ENCODE data around the gene LIX1L.

The LIX1L gene

GRCh38 chr1:145961425-145962156, 3.8 kb upstream of the LIX1L start:
- peak overlapping the region; percentile 88 for H3K27ac Mint-ChIP-seq
- peak; percentile 69 for DNase-seq

GRCh38 chr1:145961109-145961424, 3.2 kb upstream of the LIX1L start:
- DNase-seq: no peak
- H3K9me3 Mint-ChIP-seq: no peaks in the 10 kb centered on the region
- no peak for ATAC-seq
- H3K4me1 Mint-ChIP-seq: peaks cover 61% of the 10 kb centered on the region
- H3K36me3 Mint-ChIP-seq (ENCODE audit: low read depth): peaks cover 10% of the 10 kb centered on the region
- H3K27ac Mint-ChIP-seq: peak overlapping the region; percentile 88
- peak overlapping the region; percentile 96 for H3K4me3 Mint-ChIP-seq
- no peaks in the 10 kb centered on the region for H3K27me3 Mint-ChIP-seq

More at GRCh38 chr1:145961425-145962156, 3.8 kb upstream of the LIX1L start:
- H3K9me3 Mint-ChIP-seq: no peaks in the 10 kb centered on the region
- H3K27me3 Mint-ChIP-seq: no peaks in the 10 kb centered on the region
- peak overlapping the region; percentile 96 for H3K4me3 Mint-ChIP-seq
- ATAC-seq: peak; percentile 2
- peaks cover 57% of the 10 kb centered on the region for H3K4me1 Mint-ChIP-seq
- peaks cover 10% of the 10 kb centered on the region for H3K36me3 Mint-ChIP-seq (ENCODE audit: low read depth)

GRCh38 chr1:145960468-145961108, 2.8 kb upstream of the LIX1L start:
- no peaks in the 10 kb centered on the region for H3K9me3 Mint-ChIP-seq
- peak overlapping the region; percentile 88 for H3K27ac Mint-ChIP-seq
- peaks cover 63% of the 10 kb centered on the region for H3K4me1 Mint-ChIP-seq
- DNase-seq (peak; percentile 68), ATAC-seq (no peak)
- H3K4me3 Mint-ChIP-seq: peak overlapping the region; percentile 96
- H3K36me3 Mint-ChIP-seq (ENCODE audit: low read depth): peaks cover 10% of the 10 kb centered on the region
- H3K27me3 Mint-ChIP-seq: no peaks in the 10 kb centered on the region

GRCh38 chr1:145959957-145960467, 2.2 kb upstream of the LIX1L start:
- peaks cover 10% of the 10 kb centered on the region for H3K36me3 Mint-ChIP-seq (ENCODE audit: low read depth)
- H3K27ac Mint-ChIP-seq: peak overlapping the region; percentile 30
- no peaks in the 10 kb centered on the region for H3K9me3 Mint-ChIP-seq
- peaks cover 63% of the 10 kb centered on the region for H3K4me1 Mint-ChIP-seq
- no peak for ATAC-seq
- DNase-seq: no peak
- peak overlapping the region; percentile 96 for H3K4me3 Mint-ChIP-seq
- H3K27me3 Mint-ChIP-seq: no peaks in the 10 kb centered on the region

- Mint-ChIP-seq H3K27ac (no peak overlapping the region), H3K36me3 (ENCODE audit: low read depth) (peaks cover 10% of the 10 kb centered on the region), H3K27me3 (no peaks in the 10 kb centered on the region), H3K9me3 (no peaks in the 10 kb centered on the region), H3K4me3 (peak overlapping the region; percentile 96), H3K4me1 (peaks cover 69% of the 10 kb centered on the region)
- ATAC-seq: no peak
- no peak for DNase-seq
Measured at GRCh38 chr1:145959333-145959732, 1.5 kb upstream of the LIX1L start.

GRCh38 chr1:145958734-145959133, 917 bp upstream of the LIX1L start:
- Mint-ChIP-seq H3K9me3 (no peaks in the 10 kb centered on the region), H3K36me3 (ENCODE audit: low read depth) (peaks cover 10% of the 10 kb centered on the region), H3K27ac (no peak overlapping the region), H3K4me1 (peaks cover 68% of the 10 kb centered on the region), H3K4me3 (no peak overlapping the region), H3K27me3 (no peaks in the 10 kb centered on the region)
- no peak for ATAC-seq
- DNase-seq: no peak

- H3K27me3 Mint-ChIP-seq: no peaks in the 10 kb centered on the region
- ATAC-seq: no peak
- H3K27ac Mint-ChIP-seq: peak overlapping the region; percentile 86
- H3K36me3 Mint-ChIP-seq (ENCODE audit: low read depth): peaks cover 18% of the 10 kb centered on the region
- H3K4me1 Mint-ChIP-seq: peaks cover 59% of the 10 kb centered on the region
- H3K4me3 Mint-ChIP-seq: peak overlapping the region; percentile 89
- DNase-seq: no peak
- H3K9me3 Mint-ChIP-seq: no peaks in the 10 kb centered on the region
Measured at GRCh38 chr1:145956781-145957442, 905 bp downstream of the LIX1L start.

GRCh38 chr1:145956361-145956760, 1.5 kb downstream of the LIX1L start:
- H3K4me3 Mint-ChIP-seq: peak overlapping the region; percentile 89
- no peaks in the 10 kb centered on the region for H3K27me3 Mint-ChIP-seq
- H3K4me1 Mint-ChIP-seq: peaks cover 64% of the 10 kb centered on the region
- peak overlapping the region; percentile 86 for H3K27ac Mint-ChIP-seq
- ATAC-seq (no peak), DNase-seq (no peak)
- peaks cover 19% of the 10 kb centered on the region for H3K36me3 Mint-ChIP-seq (ENCODE audit: low read depth)
- H3K9me3 Mint-ChIP-seq: no peaks in the 10 kb centered on the region

GRCh38 chr1:145955436-145955835, 2.4 kb downstream of the LIX1L start:
- Mint-ChIP-seq H3K4me3 (peak overlapping the region; percentile 89), H3K27ac (no peak overlapping the region), H3K27me3 (no peaks in the 10 kb centered on the region), H3K9me3 (no peaks in the 10 kb centered on the region), H3K36me3 (ENCODE audit: low read depth) (peaks cover 16% of the 10 kb centered on the region), H3K4me1 (peaks cover 68% of the 10 kb centered on the region)
- no peak for ATAC-seq
- no peak for DNase-seq

GRCh38 chr1:145953861-145954260, 4.0 kb downstream of the LIX1L start:
- Mint-ChIP-seq H3K27ac (no peak overlapping the region), H3K4me3 (no peak overlapping the region), H3K27me3 (no peaks in the 10 kb centered on the region), H3K4me1 (peaks cover 59% of the 10 kb centered on the region), H3K9me3 (no peaks in the 10 kb centered on the region), H3K36me3 (ENCODE audit: low read depth) (peaks cover 16% of the 10 kb centered on the region)
- no peak for ATAC-seq
- DNase-seq: no peak

GRCh38 chr1:145952903-145953302, 4.9 kb downstream of the LIX1L start:
- H3K36me3 Mint-ChIP-seq (ENCODE audit: low read depth): peaks cover 16% of the 10 kb centered on the region

GRCh38 chr1:145951526-145951925, 6.3 kb downstream of the LIX1L start:
- peaks cover 24% of the 10 kb centered on the region for H3K36me3 Mint-ChIP-seq (ENCODE audit: low read depth)
- no peak overlapping the region for H3K4me3 Mint-ChIP-seq
- no peak for ATAC-seq

More at GRCh38 chr1:145952903-145953302, 4.9 kb downstream of the LIX1L start:
- Mint-ChIP-seq H3K4me3 (no peak overlapping the region), H3K9me3 (no peaks in the 10 kb centered on the region), H3K27me3 (no peaks in the 10 kb centered on the region), H3K27ac (no peak overlapping the region), H3K4me1 (peaks cover 50% of the 10 kb centered on the region)
- no peak for DNase-seq
- no peak for ATAC-seq

GRCh38 chr1:145949219-145949618, 8.6 kb downstream of the LIX1L start:
- ATAC-seq (no peak), DNase-seq (no peak)
- Mint-ChIP-seq H3K36me3 (ENCODE audit: low read depth) (peaks cover 30% of the 10 kb centered on the region), H3K27ac (peak overlapping the region; percentile 17), H3K27me3 (no peaks in the 10 kb centered on the region), H3K4me1 (peaks cover 28% of the 10 kb centered on the region), H3K4me3 (no peak overlapping the region), H3K9me3 (no peaks in the 10 kb centered on the region)

More at GRCh38 chr1:145951526-145951925, 6.3 kb downstream of the LIX1L start:
- H3K27ac Mint-ChIP-seq: no peak overlapping the region
- no peaks in the 10 kb centered on the region for H3K9me3 Mint-ChIP-seq
- no peaks in the 10 kb centered on the region for H3K27me3 Mint-ChIP-seq
- DNase-seq: no peak
- H3K4me1 Mint-ChIP-seq: peaks cover 47% of the 10 kb centered on the region

GRCh38 chr1:145947551-145947950, 10.3 kb downstream of the LIX1L start:
- Mint-ChIP-seq H3K27me3 (no peaks in the 10 kb centered on the region), H3K36me3 (ENCODE audit: low read depth) (peaks cover 33% of the 10 kb centered on the region), H3K4me1 (peaks cover 22% of the 10 kb centered on the region), H3K9me3 (no peaks in the 10 kb centered on the region), H3K4me3 (no peak overlapping the region), H3K27ac (no peak overlapping the region)
- ATAC-seq: no peak
- no peak for DNase-seq
